BE2C (cell line): ENCODE results near the gene DCUN1D1.

Experiments
- DNase-seq: peaks from one replicate; pipeline ENCODE4 v3.0.0-alpha.2; 2020
- H3K27me3 ChIP-seq: fragments of 250-450 bp; sonication (Bioruptor Pico); 2 replicates; pipeline ENCODE4 v1.5.1; 2020; ENCODE audit warnings: mild to moderate bottlenecking
- H3K36me3 ChIP-seq: fragments of 250-450 bp; sonication (Bioruptor Pico); 2 replicates; pipeline ENCODE4 v1.5.1; 2020; ENCODE audit warnings: mild to moderate bottlenecking
- H3K4me1 ChIP-seq: fragments of 250-450 bp; sonication (Bioruptor Pico); 2 replicates; pipeline ENCODE4 v1.5.1; 2020
- H3K4me3 ChIP-seq: 2 replicates; pipeline ENCODE4 v1.5.1; 2011; ENCODE audit warnings: low read depth, low read length
- H3K9me3 ChIP-seq: fragments of 250-450 bp; sonication (Bioruptor Pico); 2 replicates; pipeline ENCODE4 v1.5.1; 2020
- CTCF ChIP-seq: IDR thresholded peaks from 2 replicates; pipeline ENCODE4 v1.5.1; 2012; ENCODE audit warnings: mild to moderate bottlenecking, low read depth, low read length

DCUN1D1 gene

GRCh38 chr3:182962166-182962565 is 18.2 kb downstream of the DCUN1D1 start:
- Histone ChIP-seq H3K4me1 (peaks cover 4% of the 10 kb centered on the region; the same call in 1 of the 2 replicates), H3K4me3 (no peak overlapping the region), H3K27me3 (no peaks in the 10 kb centered on the region), H3K36me3 (no peaks in the 10 kb centered on the region; the same call in 1 of the 2 replicates), H3K9me3 (no peaks in the 10 kb centered on the region)
- TF ChIP-seq CTCF = no peak
- no peak for DNase-seq

GRCh38 chr3:182959474-182960350 is 20.6 kb downstream of the DCUN1D1 start:
- DNase-seq = no peak
- H3K4me3 ChIP-seq = no peak overlapping the region
- H3K27me3 ChIP-seq = no peaks in the 10 kb centered on the region
- TF ChIP-seq CTCF = no peak
- no peaks in the 10 kb centered on the region; the same call in 1 of the 2 replicates for H3K36me3 ChIP-seq
- H3K4me1 ChIP-seq = peaks cover 4% of the 10 kb centered on the region; the same call in 1 of the 2 replicates
- no peaks in the 10 kb centered on the region for H3K9me3 ChIP-seq

GRCh38 chr3:182957676-182958266 is 22.6 kb downstream of the DCUN1D1 start:
- Histone ChIP-seq H3K36me3 (no peaks in the 10 kb centered on the region; the same call in 1 of the 2 replicates), H3K4me3 (no peak overlapping the region), H3K9me3 (no peaks in the 10 kb centered on the region), H3K4me1 (peaks cover 4% of the 10 kb centered on the region; the same call in 1 of the 2 replicates), H3K27me3 (no peaks in the 10 kb centered on the region)
- no peak for TF ChIP-seq CTCF
- no peak for DNase-seq

- Histone ChIP-seq H3K9me3 (no peaks in the 10 kb centered on the region), H3K36me3 (no peaks in the 10 kb centered on the region; the same call in 1 of the 2 replicates), H3K4me3 (no peak overlapping the region), H3K4me1 (peaks cover 4% of the 10 kb centered on the region; the same call in 1 of the 2 replicates), H3K27me3 (no peaks in the 10 kb centered on the region)
- no peak for TF ChIP-seq CTCF
- DNase-seq = no peak
Measured at GRCh38 chr3:182957226-182957625, 23.1 kb downstream of the DCUN1D1 start.

- no peak for DNase-seq
Measured at GRCh38 chr3:182954553-182955235, 25.6 kb downstream of the DCUN1D1 start.

More at GRCh38 chr3:182954553-182955235, 25.6 kb downstream of the DCUN1D1 start:
- peaks cover under 1% of the 10 kb centered on the region; the same call in 1 of the 2 replicates for H3K36me3 ChIP-seq
- H3K9me3 ChIP-seq = no peaks in the 10 kb centered on the region
- no peaks in the 10 kb centered on the region for H3K4me1 ChIP-seq
- no peak overlapping the region for H3K4me3 ChIP-seq
- no peak for TF ChIP-seq CTCF
- no peaks in the 10 kb centered on the region for H3K27me3 ChIP-seq
